A549 (cell line): ENCODE results near the gene SPATS2.

ENCODE experiments used
- BHLHE40 ChIP-seq: IDR thresholded peaks from 2 replicates; pipeline ENCODE4 v1.6.1; 2012; ENCODE audit warnings: low read depth, low read length, inconsistent platforms
- CTCF ChIP-seq: fragments of >200 bp; sonication (Bioruptor Twin); formaldehyde crosslinking; IDR thresholded peaks from 3 replicates; pipeline ENCODE4 v1.5.1; 2016
- EP300 ChIP-seq, 2 experiments: fragments of >200 bp; sonication (Bioruptor Twin); formaldehyde crosslinking; IDR thresholded peaks; 2 replicates in 1 of 2; 3 replicates in 1 of 2; pipeline ENCODE4 v1.6.1; 2016 to 2017
- HDAC2 ChIP-seq: fragments of 200-600 bp; sonication (generic); IDR thresholded peaks from 2 replicates; pipeline ENCODE4 v1.6.1; 2016
- KDM1A ChIP-seq: fragments of 200-600 bp; sonication (generic); IDR thresholded peaks from 2 replicates; pipeline ENCODE4 v1.6.1; 2016; ENCODE audit warnings: low read depth, mild to moderate bottlenecking
- MYC ChIP-seq: IDR thresholded peaks from 2 replicates; pipeline ENCODE4 v1.6.1; 2012; ENCODE audit warnings: mild to moderate bottlenecking, inconsistent platforms, low read length, improper control_type of control experiment, borderline replicate concordance
- NPAS2 ChIP-seq: fragments of 250-450 bp; sonication (Bioruptor Pico); IDR thresholded peaks from 2 replicates; pipeline ENCODE4 v1.8.0; 2022; ENCODE audit warnings: mild to moderate bottlenecking, moderate library complexity, borderline replicate concordance
- POLR2A ChIP-seq: IDR thresholded peaks from 2 replicates; pipeline ENCODE4 v1.6.1; 2012; ENCODE audit warnings: mild to moderate bottlenecking, low read length
- RAD21 ChIP-seq, 2 experiments: fragments of >200 bp in 1 of 2; sonication (Bioruptor Twin) in 1 of 2; formaldehyde crosslinking in 1 of 2; IDR thresholded peaks in 1 of 2; conservative IDR thresholded peaks in 1 of 2; 2 replicates in 1 of 2; 3 replicates in 1 of 2; pipeline ENCODE4 v1.6.1; 2012 to 2018; ENCODE audit warnings: inconsistent platforms in 1 of 2
- RFX5 ChIP-seq: fragments of 450-650 bp; IDR thresholded peaks from 2 replicates; pipeline ENCODE4 v1.7.1; 2014; ENCODE audit warnings: antibody characterized with exemption, mild to moderate bottlenecking, moderate library complexity
- SMC3 ChIP-seq: fragments of >200 bp; sonication (Bioruptor Twin); formaldehyde crosslinking; IDR thresholded peaks from 3 replicates; pipeline ENCODE4 v1.6.1; 2018; ENCODE audit warnings: inconsistent platforms
- USF2 ChIP-seq: fragments of 450-650 bp; IDR thresholded peaks from 2 replicates; pipeline ENCODE4 v1.6.1; 2014; ENCODE audit warnings: antibody characterized with exemption

DNA sequence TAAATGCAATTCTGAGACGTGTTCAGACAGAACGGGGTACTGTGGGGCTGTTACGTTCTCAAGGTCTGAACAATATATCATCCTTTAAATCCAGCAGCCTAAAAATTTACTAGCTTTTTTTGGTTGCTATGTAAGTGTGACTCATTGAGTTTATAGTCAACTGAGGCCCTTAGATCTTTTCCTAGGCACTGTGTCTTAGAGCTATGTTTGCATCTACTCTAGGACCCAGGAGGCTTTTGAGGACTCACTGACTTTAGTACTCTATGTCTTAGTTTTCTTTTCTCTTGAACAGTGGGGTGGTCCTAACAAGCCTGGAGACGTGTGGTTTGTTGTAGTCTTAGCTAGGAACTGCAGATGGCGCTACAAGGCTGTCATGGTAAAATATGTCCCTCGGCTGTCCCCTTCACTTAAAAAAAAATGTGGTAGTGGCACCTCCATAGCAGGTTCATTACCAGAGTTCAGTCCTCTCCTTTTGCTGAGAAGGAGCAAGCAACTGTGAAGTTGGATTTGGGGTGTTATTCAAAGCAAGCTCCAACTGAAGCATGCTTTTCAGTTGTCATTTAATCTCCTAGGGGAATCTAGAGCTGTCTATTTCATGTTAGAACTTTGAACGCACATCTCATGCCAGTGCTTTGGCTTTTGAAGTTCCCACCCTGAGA is 8.7 kb upstream of the SPATS2 start:
- TF ChIP-seq CTCF (peak; percentile 96), KDM1A (no peak), NPAS2 (CRISPR knock-in tag) (no peak), EP300 (IDR thresholded peaks at IDR 0.05) (no peak), RAD21 (conservative IDR thresholded peaks at IDR 0.05 in 1 of 2, IDR thresholded peaks at IDR 0.05 in 1 of 2) (peak; percentile 96 to 98), MYC (no peak), SMC3 (peak; percentile 94), POLR2A (no peak), RFX5 (no peak), BHLHE40 (no peak), USF2 (no peak), HDAC2 (no peak)
